PFSK-1 (cell line): Measurements from ENCODE around the gene EPHA6.
A peak's percentile ranks its signal among the peaks of the same experiment; 100 is the strongest.

Experiments used
- FOXP2 ChIP-seq: optimal IDR thresholded peaks from 2 replicates; pipeline ENCODE3; 2011; ENCODE audit warnings: borderline replicate concordance, control low read depth, inconsistent platforms; ENCODE audit not compliant: insufficient read depth; ENCODE audit errors: extremely low read length, extremely low read depth
- POLR2AphosphoS5 ChIP-seq: IDR thresholded peaks from 2 replicates; pipeline ENCODE4 v1.6.1; 2012; ENCODE audit warnings: low read depth, mild to moderate bottlenecking, control low read depth, low read length, moderate library complexity
- REST ChIP-seq, 2 experiments: IDR thresholded peaks; 2 replicates each; pipeline versions ENCODE4 v1.6.1 to v1.8.0; 2011 to 2012; ENCODE audit warnings: low read depth in 2 of 2, low read length in 2 of 2, control low read depth in 1 of 2, inconsistent platforms in 1 of 2, mild to moderate bottlenecking in 1 of 2, moderate library complexity in 1 of 2; ENCODE audit not compliant: insufficient read depth in 1 of 2
- SIN3A ChIP-seq: IDR thresholded peaks from 2 replicates; pipeline ENCODE4 v1.6.1; 2012; ENCODE audit warnings: mild to moderate bottlenecking, low read length, moderate library complexity, borderline replicate concordance; ENCODE audit not compliant: insufficient read depth
- TAF1 ChIP-seq: IDR thresholded peaks from 2 replicates; pipeline ENCODE4 v1.6.1; 2012; ENCODE audit warnings: low read length, control low read depth, borderline replicate concordance; ENCODE audit not compliant: insufficient read depth

Gene EPHA6

DNA sequence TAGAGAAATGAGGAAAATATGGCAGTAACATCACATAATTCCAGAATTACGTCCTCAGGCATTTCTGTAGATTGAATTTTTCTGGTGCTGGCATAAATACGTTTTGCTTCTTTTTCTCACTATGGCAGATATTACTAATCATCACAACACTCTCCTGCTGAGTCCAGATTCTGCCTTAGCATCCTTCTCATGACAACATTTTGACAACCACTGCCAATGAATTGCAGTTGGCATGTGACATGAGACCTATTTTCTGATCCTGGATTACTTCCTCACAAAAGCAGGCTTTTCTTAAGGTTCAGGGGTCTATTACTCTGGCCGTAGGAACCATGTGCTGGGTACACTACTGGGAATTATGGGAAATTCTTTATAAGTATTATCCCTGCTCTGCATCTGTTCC, 927.6 kb downstream of the EPHA6 start:
- TF ChIP-seq REST (IDR thresholded peaks at IDR 0.05; ENCODE audit: insufficient read depth in 1 of 2, low read depth in 2 of 2, low read length in 2 of 2): no peak
- TF ChIP-seq SIN3A: no peak

- TF ChIP-seq POLR2AphosphoS5 (no peak), FOXP2 (no peak), REST (IDR thresholded peaks at IDR 0.05; ENCODE audit: insufficient read depth in 1 of 2, low read depth in 2 of 2, low read length in 2 of 2) (no peak), TAF1 (no peak), SIN3A (no peak)
These were observed 929.9 kb downstream of the EPHA6 start for GRCh38 chr3:97744289-97744688.

DNA sequence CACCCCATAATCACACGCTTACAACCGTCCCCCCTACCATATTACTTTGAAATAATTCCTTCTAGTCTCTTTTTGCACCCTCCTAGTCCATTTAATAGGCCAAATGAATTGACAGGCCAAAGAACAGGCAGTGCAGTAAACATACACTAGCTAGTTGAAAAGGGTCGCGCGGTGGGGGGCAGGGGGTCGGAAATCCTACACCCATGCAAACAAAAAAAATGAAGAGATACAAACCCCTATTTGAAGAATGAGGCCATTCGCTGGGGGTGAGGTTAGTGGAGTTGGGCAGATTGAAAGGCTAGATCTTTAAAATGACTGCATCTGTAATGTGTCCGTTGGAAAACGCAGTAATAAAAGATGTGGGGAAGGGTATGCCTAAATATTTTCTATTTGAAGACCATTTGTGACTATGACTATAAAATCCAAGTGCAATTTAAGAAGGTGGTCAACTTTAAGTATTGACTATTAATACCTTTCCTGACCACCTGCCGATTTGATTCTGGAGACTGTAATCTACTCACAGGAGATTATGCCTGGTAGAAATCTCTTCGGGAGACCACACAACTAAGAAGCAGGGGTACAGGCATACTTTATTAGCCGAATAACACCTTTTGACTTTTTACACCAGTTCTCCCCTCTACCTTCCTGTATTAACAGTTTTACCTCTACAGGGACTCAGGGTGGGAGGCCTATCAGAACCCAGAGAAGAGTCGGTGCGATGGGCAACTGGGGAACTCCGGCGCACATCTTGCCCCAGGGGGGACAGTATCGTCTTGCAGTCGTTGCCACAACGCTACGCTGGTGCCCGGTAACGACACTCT, 949.4 kb downstream of the EPHA6 start:
- no peak for TF ChIP-seq REST (IDR thresholded peaks at IDR 0.05; ENCODE audit: insufficient read depth in 1 of 2, low read depth in 2 of 2, low read length in 2 of 2)
- TF ChIP-seq TAF1: no peak
- no peak for TF ChIP-seq SIN3A
- TF ChIP-seq FOXP2: no peak
- TF ChIP-seq POLR2AphosphoS5: no peak; the same call in 1 of the 2 replicates

- TF ChIP-seq POLR2AphosphoS5: peak; percentile 58; the same call in 1 of the 2 replicates
- no peak for TF ChIP-seq REST (IDR thresholded peaks at IDR 0.05; ENCODE audit: insufficient read depth in 1 of 2, low read depth in 2 of 2, low read length in 2 of 2)
- no peak for TF ChIP-seq FOXP2
- TF ChIP-seq SIN3A: no peak
- TF ChIP-seq TAF1: 0 out of 2 replicates have a peak, but pooled peaks have one; percentile 43
These were observed 950.2 kb downstream of the EPHA6 start, which contains the start of gene ARL6 for GRCh38 chr3:97764407-97765238. TSS of gene ARL6 (plus strand) at chr3:97764758. CDS start at chr3:97768108, 3,350 bp downstream.
